HepG2 (cell line): Measurements from ENCODE around the gene PWP2.
"Not testable (repeated sequence)": the region's sequence is repeated elsewhere in the genome, so short reads cannot be mapped to it uniquely, and the experiment has no call there.

Source experiments
- JUN ChIP-seq: sonication (generic); formaldehyde crosslinking; IDR thresholded peaks from 2 replicates; pipeline ENCODE4 v1.4.0; 2020; ENCODE audit warnings: mild to moderate bottlenecking, missing genetic modification reagents
- TEAD2 ChIP-seq: sonication (generic); formaldehyde crosslinking; IDR thresholded peaks from 2 replicates; pipeline ENCODE4 v1.9.0; 2021; ENCODE audit warnings: missing genetic modification reagents
- TRIM24 ChIP-seq: sonication (generic); formaldehyde crosslinking; IDR thresholded peaks from 2 replicates; pipeline ENCODE4 v1.8.0; 2022; ENCODE audit warnings: mild to moderate bottlenecking, missing genetic modification reagents
- XRCC5 ChIP-seq: fragments of 200-400 bp; formaldehyde crosslinking; optimal IDR thresholded peaks from 2 replicates; pipeline ENCODE3; 2017; ENCODE audit warnings: mild to moderate bottlenecking, low read length
- ZFP37 ChIP-seq: sonication (generic); formaldehyde crosslinking; IDR thresholded peaks from 2 replicates; pipeline ENCODE4 v1.4.0; 2020; ENCODE audit warnings: missing genetic modification reagents, borderline replicate concordance
- ZNF773 ChIP-seq: sonication (generic); formaldehyde crosslinking; IDR thresholded peaks from 2 replicates; pipeline ENCODE4 v1.4.0; 2020; ENCODE audit warnings: missing genetic modification reagents, borderline replicate concordance
- ZNF891 ChIP-seq: sonication (generic); formaldehyde crosslinking; IDR thresholded peaks from 2 replicates; pipeline ENCODE4 v1.5.0; 2020; ENCODE audit warnings: mild to moderate bottlenecking, missing genetic modification reagents
- ZSCAN30 ChIP-seq: sonication (generic); formaldehyde crosslinking; IDR thresholded peaks from 2 replicates; pipeline ENCODE4 v1.5.0; 2020; ENCODE audit warnings: mild to moderate bottlenecking, missing genetic modification reagents
- TF ChIP-seq, protein P1 (sequence below): sonication (generic); formaldehyde crosslinking; IDR thresholded peaks from 2 replicates; pipeline ENCODE4 v1.4.0; 2020; ENCODE audit warnings: low read depth, missing genetic modification reagents
- TF ChIP-seq, protein P2 (sequence below): sonication (generic); formaldehyde crosslinking; IDR thresholded peaks from 2 replicates; pipeline ENCODE4 v1.5.0; 2020; ENCODE audit warnings: missing genetic modification reagents
- TF ChIP-seq, protein P3 (sequence below): sonication (generic); formaldehyde crosslinking; IDR thresholded peaks from 2 replicates; pipeline ENCODE4 v1.4.0; 2020; ENCODE audit warnings: mild to moderate bottlenecking, missing genetic modification reagents

GRCh38 chr21:44158082-44158468 is 50.9 kb downstream of the PWP2 start:
- TF ChIP-seq TEAD2 (CRISPR knock-in tag); ZNF773 (CRISPR knock-in tag); JUN (CRISPR knock-in tag); ZFP37 (CRISPR knock-in tag); ZSCAN30; ZNF891; TRIM24; XRCC5: not testable (repeated sequence)
- TF ChIP-seq, protein P1, sequence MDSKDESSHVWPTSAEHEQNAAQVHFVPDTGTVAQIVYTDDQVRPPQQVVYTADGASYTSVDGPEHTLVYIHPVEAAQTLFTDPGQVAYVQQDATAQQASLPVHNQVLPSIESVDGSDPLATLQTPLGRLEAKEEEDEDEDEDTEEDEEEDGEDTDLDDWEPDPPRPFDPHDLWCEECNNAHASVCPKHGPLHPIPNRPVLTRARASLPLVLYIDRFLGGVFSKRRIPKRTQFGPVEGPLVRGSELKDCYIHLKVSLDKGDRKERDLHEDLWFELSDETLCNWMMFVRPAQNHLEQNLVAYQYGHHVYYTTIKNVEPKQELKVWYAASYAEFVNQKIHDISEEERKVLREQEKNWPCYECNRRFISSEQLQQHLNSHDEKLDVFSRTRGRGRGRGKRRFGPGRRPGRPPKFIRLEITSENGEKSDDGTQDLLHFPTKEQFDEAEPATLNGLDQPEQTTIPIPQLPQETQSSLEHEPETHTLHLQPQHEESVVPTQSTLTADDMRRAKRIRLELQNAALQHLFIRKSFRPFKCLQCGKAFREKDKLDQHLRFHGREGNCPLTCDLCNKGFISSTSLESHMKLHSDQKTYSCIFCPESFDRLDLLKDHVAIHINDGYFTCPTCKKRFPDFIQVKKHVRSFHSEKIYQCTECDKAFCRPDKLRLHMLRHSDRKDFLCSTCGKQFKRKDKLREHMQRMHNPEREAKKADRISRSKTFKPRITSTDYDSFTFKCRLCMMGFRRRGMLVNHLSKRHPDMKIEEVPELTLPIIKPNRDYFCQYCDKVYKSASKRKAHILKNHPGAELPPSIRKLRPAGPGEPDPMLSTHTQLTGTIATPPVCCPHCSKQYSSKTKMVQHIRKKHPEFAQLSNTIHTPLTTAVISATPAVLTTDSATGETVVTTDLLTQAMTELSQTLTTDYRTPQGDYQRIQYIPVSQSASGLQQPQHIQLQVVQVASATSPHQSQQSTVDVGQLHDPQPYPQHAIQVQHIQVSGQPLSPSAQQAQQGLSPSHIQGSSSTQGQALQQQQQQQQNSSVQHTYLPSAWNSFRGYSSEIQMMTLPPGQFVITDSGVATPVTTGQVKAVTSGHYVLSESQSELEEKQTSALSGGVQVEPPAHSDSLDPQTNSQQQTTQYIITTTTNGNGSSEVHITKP (CRISPR knock-in tag), result not testable (repeated sequence)
- TF ChIP-seq, protein P2, sequence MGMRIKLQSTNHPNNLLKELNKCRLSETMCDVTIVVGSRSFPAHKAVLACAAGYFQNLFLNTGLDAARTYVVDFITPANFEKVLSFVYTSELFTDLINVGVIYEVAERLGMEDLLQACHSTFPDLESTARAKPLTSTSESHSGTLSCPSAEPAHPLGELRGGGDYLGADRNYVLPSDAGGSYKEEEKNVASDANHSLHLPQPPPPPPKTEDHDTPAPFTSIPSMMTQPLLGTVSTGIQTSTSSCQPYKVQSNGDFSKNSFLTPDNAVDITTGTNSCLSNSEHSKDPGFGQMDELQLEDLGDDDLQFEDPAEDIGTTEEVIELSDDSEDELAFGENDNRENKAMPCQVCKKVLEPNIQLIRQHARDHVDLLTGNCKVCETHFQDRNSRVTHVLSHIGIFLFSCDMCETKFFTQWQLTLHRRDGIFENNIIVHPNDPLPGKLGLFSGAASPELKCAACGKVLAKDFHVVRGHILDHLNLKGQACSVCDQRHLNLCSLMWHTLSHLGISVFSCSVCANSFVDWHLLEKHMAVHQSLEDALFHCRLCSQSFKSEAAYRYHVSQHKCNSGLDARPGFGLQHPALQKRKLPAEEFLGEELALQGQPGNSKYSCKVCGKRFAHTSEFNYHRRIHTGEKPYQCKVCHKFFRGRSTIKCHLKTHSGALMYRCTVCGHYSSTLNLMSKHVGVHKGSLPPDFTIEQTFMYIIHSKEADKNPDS (CRISPR knock-in tag), result not testable (repeated sequence)
- TF ChIP-seq, protein P3, sequence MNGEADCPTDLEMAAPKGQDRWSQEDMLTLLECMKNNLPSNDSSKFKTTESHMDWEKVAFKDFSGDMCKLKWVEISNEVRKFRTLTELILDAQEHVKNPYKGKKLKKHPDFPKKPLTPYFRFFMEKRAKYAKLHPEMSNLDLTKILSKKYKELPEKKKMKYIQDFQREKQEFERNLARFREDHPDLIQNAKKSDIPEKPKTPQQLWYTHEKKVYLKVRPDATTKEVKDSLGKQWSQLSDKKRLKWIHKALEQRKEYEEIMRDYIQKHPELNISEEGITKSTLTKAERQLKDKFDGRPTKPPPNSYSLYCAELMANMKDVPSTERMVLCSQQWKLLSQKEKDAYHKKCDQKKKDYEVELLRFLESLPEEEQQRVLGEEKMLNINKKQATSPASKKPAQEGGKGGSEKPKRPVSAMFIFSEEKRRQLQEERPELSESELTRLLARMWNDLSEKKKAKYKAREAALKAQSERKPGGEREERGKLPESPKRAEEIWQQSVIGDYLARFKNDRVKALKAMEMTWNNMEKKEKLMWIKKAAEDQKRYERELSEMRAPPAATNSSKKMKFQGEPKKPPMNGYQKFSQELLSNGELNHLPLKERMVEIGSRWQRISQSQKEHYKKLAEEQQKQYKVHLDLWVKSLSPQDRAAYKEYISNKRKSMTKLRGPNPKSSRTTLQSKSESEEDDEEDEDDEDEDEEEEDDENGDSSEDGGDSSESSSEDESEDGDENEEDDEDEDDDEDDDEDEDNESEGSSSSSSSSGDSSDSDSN (CRISPR knock-in tag), result not testable (repeated sequence)
